ENCODE results near the gene OR5P2.

DNA sequence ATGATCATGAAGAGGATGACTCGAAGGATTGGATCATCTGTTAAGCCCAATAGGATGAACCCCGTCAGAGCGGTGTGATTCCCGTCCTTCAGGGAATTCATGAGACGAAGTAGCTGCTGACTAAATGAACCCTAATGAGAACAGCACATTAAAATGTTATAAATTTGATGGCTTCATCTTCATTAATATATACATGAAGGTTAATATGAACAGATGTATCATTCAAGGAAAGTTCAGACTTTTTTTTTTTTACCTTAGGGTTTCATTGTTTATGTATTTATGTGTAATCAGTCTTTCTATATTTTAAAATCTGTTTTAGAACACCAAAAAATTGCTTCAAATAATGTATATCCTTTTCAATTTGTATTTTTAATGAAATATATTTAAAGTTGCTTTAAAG lies at the start of gene OR5P2:
- no peak for TF ChIP-seq CTCF (IDR thresholded peaks at IDR 0.05)
- TF ChIP-seq ZFX (IDR thresholded peaks at IDR 0.05; ENCODE audit: borderline replicate concordance) = no peak

All from 22Rv1 (cell line).